ENCODE results near the gene RNASEL. TPM values are rescaled to one million over a fixed set of nuclear protein-coding genes. Genes with fewer than 3 reads are reported as not detected.

The RNASEL gene
- total and polyA plus RNA-seq, 2 of the 13 experiments (the other 11 are each of a cell fraction or from before 2014, with no cell fraction given), result 0.05 to 0.20 TPM

- in situ Hi-C loops (cut with HindIII; ENCODE audit: extremely low pct_ligation_motif_present, low pct_unique_long_range_greater_than_20kb) (no loop called here), intact Hi-C loops (cut with micrococcal nuclease; ENCODE audit: unreplicated experiment) (no loop called here)
- TF ChIP-seq ZNF143 (CRISPR knock-in tag; IDR thresholded peaks at IDR 0.05), result no peak
- TF ChIP-seq ZNF414 (CRISPR knock-in tag; IDR thresholded peaks at IDR 0.05), result no peak
- TF ChIP-seq ZNF232 (CRISPR knock-in tag; IDR thresholded peaks at IDR 0.05; ENCODE audit: borderline replicate concordance), result no peak
- TF ChIP-seq GMEB1 (CRISPR knock-in tag; IDR thresholded peaks at IDR 0.05; ENCODE audit: borderline replicate concordance), result no peak
- no peak for TF ChIP-seq ADNP (CRISPR knock-in tag; IDR thresholded peaks at IDR 0.05)
- no peak for TF ChIP-seq NRL (CRISPR knock-in tag; IDR thresholded peaks at IDR 0.05; ENCODE audit: borderline replicate concordance)
- TF ChIP-seq THRA (CRISPR knock-in tag; IDR thresholded peaks at IDR 0.05; ENCODE audit: borderline replicate concordance), result no peak
- TF ChIP-seq ZNF766 (CRISPR knock-in tag; IDR thresholded peaks at IDR 0.05; ENCODE audit: borderline replicate concordance), result no peak
- no peak for TF ChIP-seq XRCC5 (optimal IDR thresholded peaks at IDR 0.05; ENCODE audit: low read length)
- Histone ChIP-seq H3K36me3 (replicated peaks in 1 of 2; ENCODE audit: control insufficient read depth in 1 of 2, insufficient read depth in 2 of 2, low read length in 2 of 2) (no peaks in the 10 kb centered on the region), H2AFZ (ENCODE audit: low read length) (no peak overlapping the region), H3K9me3 (ENCODE audit: low read length) (no peaks in the 10 kb centered on the region), H3K4me2 (ENCODE audit: low read depth, low read length) (no peak overlapping the region), H3K27me3 (ENCODE audit: control insufficient read depth in 1 of 2, insufficient read depth in 2 of 2, low read length in 2 of 2) (no peaks in the 10 kb centered on the region; a peak in 1 of 5 replicates), H3K4me1 (ENCODE audit: insufficient read depth, low read length) (no peaks in the 10 kb centered on the region), H4K20me1 (ENCODE audit: insufficient read depth, low read length) (no peaks in the 10 kb centered on the region), H3K4me3 (replicated peaks in 1 of 3; ENCODE audit: insufficient read depth in 1 of 3, low read depth in 2 of 3, low read length in 3 of 3) (no peak overlapping the region), H3K9ac (ENCODE audit: insufficient read depth, low read depth, low read length) (no peak overlapping the region), H3K79me2 (ENCODE audit: insufficient read depth, low read length) (no peaks in the 10 kb centered on the region), H3K27ac (ENCODE audit: extremely low read length, insufficient read depth, low read length) (no peak overlapping the region)
- DNase-seq (ENCODE audit: low spot score) (no peak), ATAC-seq (no peak), FAIRE-seq (no peak)
- ChIA-PET CTCF (ENCODE audit: low intra/inter-chr PET ratio, low total read pairs) (no interaction called here), POLR2A (no interaction called here)
- WGBS (ENCODE audit: low lambda C conversion rate), result 4% methylated on average over 4 of the region's 7 CpGs
- BruUV-seq (replicated peaks), result no TSS peak
These were observed 28.6 kb downstream of the RNASEL start for GRCh38 chr1:182560392-182560984.
